Nephron (organoid): Measurements from ENCODE around the gene SPATA9.

Source experiments
- H3K27ac Mint-ChIP-seq, 3 experiments: 2 replicates each; pipeline ENCODE4 v1.8.0; 2020; ENCODE audit warnings: mixed read lengths in 3 of 3, mild to moderate bottlenecking in 2 of 3, moderate library complexity in 1 of 3
- H3K27me3 Mint-ChIP-seq: 2 replicates; pipeline ENCODE4 v1.8.0; 2021; ENCODE audit warnings: low read depth, mild to moderate bottlenecking, moderate library complexity, mixed read lengths
- H3K36me3 Mint-ChIP-seq: 2 replicates; pipeline ENCODE4 v1.8.0; 2020; ENCODE audit warnings: low read depth, mixed read lengths
- H3K4me1 Mint-ChIP-seq: 2 replicates; pipeline ENCODE4 v1.8.0; 2020; ENCODE audit warnings: mixed read lengths
- H3K4me3 Mint-ChIP-seq, 3 experiments: 2 replicates each; pipeline ENCODE4 v1.8.0; 2020; ENCODE audit warnings: mild to moderate bottlenecking in 3 of 3, mixed read lengths in 3 of 3, moderate library complexity in 2 of 3
- H3K9me3 Mint-ChIP-seq: 2 replicates; pipeline ENCODE4 v1.8.0; 2020; ENCODE audit warnings: mixed read lengths
- CTCF ChIP-seq, 3 experiments: fragments of 200-600 bp; sonication (generic); IDR thresholded peaks; one replicate each; pipeline ENCODE4 v1.5.0; 2021; ENCODE audit warnings: antibody characterized with exemption in 3 of 3; ENCODE audit not compliant: unreplicated experiment in 3 of 3

SPATA9 gene

DNA sequence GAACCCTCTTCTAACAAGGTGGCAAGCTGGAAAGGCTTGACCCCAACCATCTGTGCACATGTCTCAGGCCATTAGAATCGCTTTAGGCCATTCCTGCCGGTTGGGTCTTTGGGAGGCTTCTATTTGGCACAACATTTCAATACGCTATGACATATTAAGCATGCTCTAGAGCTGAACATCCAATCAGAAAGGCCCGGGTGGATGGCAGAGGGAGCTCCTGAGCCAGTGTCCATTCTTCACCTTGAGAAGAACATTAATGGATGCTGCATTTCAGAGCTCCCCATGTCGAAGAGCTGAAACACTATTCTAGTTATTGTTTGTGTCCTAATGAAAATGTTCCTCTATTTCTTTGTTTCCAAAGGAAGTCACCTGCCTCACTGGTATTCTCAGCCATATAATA, 12.8 kb downstream of the SPATA9 start:
- TF ChIP-seq CTCF (IDR thresholded peaks at IDR 0.05; ENCODE audit: unreplicated experiment in 3 of 3) = no peak
- Mint-ChIP-seq H3K27ac (peak overlapping the region in 2 of 3 experiments; percentile 81 to 97), H3K9me3 (no peaks in the 10 kb centered on the region), H3K4me1 (peaks cover 38% of the 10 kb centered on the region), H3K4me3 (no peak overlapping the region), H3K36me3 (no peaks in the 10 kb centered on the region), H3K27me3 (no peaks in the 10 kb centered on the region)

GRCh38 chr5:95669540-95669939, 13.3 kb downstream of the SPATA9 start:
- Mint-ChIP-seq H3K36me3 (no peaks in the 10 kb centered on the region), H3K27ac (peak overlapping the region in 2 of 3 experiments; percentile 81 to 97), H3K27me3 (no peaks in the 10 kb centered on the region), H3K4me3 (peak overlapping the region in 1 of 3 experiments; percentile 49), H3K9me3 (no peaks in the 10 kb centered on the region), H3K4me1 (peaks cover 38% of the 10 kb centered on the region)
- no peak for TF ChIP-seq CTCF (IDR thresholded peaks at IDR 0.05; ENCODE audit: unreplicated experiment in 3 of 3)

- Mint-ChIP-seq H3K4me1 (peaks cover 38% of the 10 kb centered on the region), H3K4me3 (no peak overlapping the region), H3K36me3 (no peaks in the 10 kb centered on the region), H3K9me3 (no peaks in the 10 kb centered on the region), H3K27ac (peak overlapping the region; percentile 59 to 97 (median 81)), H3K27me3 (no peaks in the 10 kb centered on the region)
- no peak for TF ChIP-seq CTCF (IDR thresholded peaks at IDR 0.05; ENCODE audit: unreplicated experiment in 3 of 3)
These were observed 14.1 kb downstream of the SPATA9 start for GRCh38 chr5:95668728-95669127.

DNA sequence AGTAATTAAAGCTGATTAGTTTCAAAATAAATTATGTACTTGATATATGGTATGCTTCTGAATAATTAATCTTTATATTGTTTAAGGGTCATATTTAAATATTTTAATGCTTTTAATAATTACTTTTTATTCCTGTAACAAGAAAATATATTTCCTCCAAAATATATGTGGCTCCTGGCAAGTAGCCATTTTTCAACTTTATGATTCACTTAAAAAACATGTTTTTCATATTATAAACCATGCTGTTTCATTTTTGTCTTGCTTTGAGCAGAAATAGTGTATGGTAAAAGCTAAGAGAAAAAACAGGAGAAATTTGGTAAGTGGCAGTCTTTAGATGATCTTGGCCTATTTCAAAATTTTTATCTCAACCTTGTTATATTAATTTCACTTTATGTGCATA, 14.6 kb downstream of the SPATA9 start:
- Mint-ChIP-seq H3K4me1 (peaks cover 36% of the 10 kb centered on the region), H3K9me3 (no peaks in the 10 kb centered on the region), H3K27ac (peak overlapping the region; percentile 59 to 97 (median 81)), H3K27me3 (no peaks in the 10 kb centered on the region), H3K36me3 (no peaks in the 10 kb centered on the region), H3K4me3 (no peak overlapping the region)
- no peak for TF ChIP-seq CTCF (IDR thresholded peaks at IDR 0.05; ENCODE audit: unreplicated experiment in 3 of 3)

DNA sequence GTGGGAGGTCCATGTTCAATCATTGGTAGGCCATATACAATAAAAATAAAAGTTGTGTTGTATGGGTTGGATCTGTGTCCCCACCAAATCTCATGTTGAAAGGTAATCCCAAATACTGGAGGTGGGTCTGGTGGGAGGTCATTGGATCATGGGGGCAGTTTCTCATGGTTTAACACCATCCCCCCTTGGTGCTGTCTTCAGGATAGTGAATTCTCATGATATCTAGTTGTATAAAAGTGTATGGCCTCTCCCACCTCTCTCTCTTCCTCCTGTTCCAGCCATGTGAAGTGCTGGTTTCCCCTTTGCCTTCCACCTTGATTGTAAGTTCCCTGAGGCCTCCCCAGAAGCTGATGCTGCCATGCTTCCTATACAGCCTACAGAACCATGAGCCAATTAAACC, 15.1 kb downstream of the SPATA9 start:
- no peaks in the 10 kb centered on the region for H3K36me3 Mint-ChIP-seq
- peaks cover 31% of the 10 kb centered on the region for H3K4me1 Mint-ChIP-seq
- H3K27ac Mint-ChIP-seq = peak overlapping the region in 2 of 3 experiments; percentile 35 to 75
- H3K4me3 Mint-ChIP-seq = no peak overlapping the region
- no peaks in the 10 kb centered on the region for H3K27me3 Mint-ChIP-seq
- no peaks in the 10 kb centered on the region for H3K9me3 Mint-ChIP-seq
- no peak for TF ChIP-seq CTCF (IDR thresholded peaks at IDR 0.05; ENCODE audit: unreplicated experiment in 3 of 3)

DNA sequence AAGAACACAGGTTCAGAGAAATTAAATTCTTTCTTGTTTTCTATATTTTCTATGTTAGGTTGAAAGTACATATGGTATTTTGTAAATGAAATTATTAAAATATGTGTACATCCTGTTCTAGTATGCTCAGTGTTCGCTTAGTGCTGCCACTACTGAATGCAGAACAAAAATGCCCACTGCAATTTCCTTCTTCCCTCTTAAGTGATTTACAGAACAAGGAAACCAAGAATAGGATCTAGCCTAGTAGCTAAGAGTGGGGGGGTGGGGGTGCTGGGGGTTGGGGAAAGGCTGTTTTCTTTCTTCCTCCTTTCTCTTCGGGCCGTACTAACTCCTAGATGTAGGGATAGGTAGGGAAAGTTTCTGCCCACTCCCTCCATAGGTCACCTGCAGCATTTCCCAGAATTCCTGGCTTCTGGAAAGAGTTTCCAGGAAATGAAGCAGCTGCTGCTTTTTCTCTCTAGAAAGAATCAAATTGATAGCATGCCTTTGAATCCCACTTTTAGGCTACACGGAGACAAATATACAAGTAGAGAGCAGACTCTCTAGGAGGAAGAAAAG, 15.7 kb downstream of the SPATA9 start:
- Mint-ChIP-seq H3K36me3 (no peaks in the 10 kb centered on the region), H3K9me3 (no peaks in the 10 kb centered on the region), H3K4me1 (peaks cover 29% of the 10 kb centered on the region), H3K4me3 (no peak overlapping the region), H3K27ac (peak overlapping the region in 1 of 3 experiments; percentile 35), H3K27me3 (no peaks in the 10 kb centered on the region)
- no peak for TF ChIP-seq CTCF (IDR thresholded peaks at IDR 0.05; ENCODE audit: unreplicated experiment in 3 of 3)
